HG03097 (cell line): ENCODE results near the gene MAB21L4.

Experiments used
- ATAC-seq: cut with Tn5 transposase; IDR thresholded peaks from one replicate; pipeline ENCODE4 v1.9.1; 2021; ENCODE audit not compliant: unreplicated experiment, low FRiP score

Gene MAB21L4

DNA sequence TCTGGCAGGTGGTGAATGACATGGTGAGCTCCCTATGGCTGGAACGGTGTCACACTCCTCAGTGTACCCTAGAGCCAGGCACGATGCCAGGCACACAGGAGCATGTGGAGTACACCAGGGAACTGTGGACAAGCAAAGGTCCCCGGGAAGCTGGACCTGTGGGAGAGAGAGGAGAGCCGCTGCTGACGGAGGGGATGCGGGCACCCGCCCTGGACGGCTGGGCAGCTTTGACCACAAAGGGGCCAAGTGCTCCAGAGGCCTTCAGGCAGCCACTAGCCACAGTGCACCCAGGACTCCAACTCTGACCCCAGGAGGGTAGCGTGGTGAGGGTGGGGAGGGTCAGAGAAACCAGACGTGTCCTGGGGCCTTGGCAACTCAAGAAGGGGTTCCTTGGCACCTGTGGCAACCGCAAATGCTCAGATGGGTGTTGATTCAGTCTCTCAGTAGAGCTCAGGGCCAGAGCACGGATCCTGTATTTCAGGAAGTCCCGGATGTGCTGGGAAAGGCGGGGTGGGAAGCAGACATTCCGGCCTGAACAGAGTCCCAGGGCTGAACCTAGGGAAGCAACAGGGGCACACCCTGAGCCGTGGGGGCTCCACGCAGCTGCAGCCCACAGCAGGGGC is 2.3 kb upstream of the MAB21L4 start:
- no peak for ATAC-seq

DNA sequence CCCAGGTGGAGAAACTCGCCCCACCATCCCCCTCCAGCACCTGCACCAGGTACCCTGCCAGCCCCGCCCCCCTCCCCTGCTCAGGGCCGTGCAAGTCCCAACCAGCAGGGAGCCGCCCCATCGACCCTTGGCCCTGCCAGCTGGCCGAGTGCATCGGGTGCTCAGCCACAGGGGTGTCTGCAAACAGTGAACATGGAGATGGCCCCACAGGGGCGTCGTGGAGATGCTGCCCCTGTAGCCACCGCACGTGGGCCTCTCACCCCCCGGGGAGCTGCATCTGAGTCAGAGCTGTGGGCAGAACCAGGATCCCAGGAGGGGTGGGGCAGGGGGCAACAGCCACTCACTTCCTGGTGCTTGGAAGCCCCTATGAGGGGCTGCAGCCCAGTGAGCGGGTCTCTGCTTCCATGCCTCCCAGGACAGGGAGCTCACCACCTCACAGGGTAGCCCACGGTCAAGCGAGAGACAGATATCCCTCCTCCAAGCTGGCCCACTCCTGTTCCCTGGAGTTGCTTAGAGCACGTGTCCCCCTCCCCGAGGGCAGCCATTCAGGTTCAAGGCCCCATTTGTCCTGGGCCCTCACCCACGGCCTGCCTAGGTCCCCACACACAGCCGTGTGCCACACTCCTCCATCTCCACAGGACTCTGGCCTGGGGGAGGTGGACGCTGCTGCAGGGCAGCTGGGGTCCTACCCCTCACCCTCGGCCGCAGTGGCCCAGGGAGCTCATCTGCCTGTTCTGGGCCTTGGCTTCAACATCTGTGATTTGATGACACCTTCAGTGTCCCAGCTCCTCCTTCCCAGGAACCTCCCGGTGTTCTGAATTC is 1.1 kb upstream of the MAB21L4 start:
- ATAC-seq, result no peak

DNA sequence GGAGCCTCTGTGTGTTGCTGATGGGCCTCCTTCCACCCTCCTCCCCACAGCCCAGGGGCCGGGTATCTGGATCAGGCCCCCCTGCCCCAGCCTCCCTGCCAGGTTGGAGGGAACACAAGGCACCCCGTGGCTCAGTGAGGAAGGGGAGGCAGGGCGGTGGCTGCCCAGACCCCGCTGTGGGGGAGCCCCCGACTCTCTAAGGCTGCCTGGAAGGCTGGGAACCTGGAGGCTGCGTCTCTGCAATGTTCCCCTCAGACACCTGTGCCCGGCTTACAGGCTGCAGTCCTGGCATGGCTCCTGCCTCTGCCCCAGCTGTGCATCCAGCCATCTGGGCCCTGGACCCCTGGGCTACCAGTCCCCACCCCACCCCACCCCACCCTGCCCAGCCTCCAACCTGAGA is 438 bp upstream of the MAB21L4 start:
- ATAC-seq, result no peak

DNA sequence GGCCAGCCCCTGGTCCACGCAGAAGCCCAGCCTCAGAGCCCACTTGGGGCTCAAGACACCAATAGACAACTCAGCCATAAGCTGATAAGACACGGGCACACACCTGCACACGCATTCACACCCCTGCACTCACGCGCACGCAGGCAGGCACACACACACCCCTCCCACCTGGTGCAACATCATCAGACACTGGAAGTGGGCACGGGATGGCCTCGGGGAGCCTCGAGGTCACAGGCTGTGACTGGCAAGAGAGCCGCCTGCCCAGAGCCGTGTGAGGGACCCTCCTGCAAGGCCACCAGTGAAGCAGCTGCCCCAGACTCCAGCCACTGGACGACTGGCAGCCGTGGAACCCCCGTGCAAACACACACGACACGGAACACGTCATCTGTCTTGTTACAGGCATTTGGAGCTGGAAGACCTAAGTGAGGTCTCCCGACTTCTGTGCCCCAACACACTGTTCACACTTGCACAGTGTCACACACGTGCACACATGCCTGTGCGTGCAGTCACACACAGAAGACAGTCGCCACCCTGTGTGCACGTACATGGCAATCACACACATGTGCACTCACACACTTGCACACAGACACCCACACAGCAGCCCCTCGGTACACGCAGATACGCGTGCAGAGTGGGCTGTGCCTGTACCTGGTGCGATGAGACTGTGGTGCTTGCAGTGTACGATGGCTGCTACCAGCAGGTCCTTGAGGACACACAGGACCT is 959 bp downstream of the MAB21L4 start:
- ATAC-seq, result no peak

DNA sequence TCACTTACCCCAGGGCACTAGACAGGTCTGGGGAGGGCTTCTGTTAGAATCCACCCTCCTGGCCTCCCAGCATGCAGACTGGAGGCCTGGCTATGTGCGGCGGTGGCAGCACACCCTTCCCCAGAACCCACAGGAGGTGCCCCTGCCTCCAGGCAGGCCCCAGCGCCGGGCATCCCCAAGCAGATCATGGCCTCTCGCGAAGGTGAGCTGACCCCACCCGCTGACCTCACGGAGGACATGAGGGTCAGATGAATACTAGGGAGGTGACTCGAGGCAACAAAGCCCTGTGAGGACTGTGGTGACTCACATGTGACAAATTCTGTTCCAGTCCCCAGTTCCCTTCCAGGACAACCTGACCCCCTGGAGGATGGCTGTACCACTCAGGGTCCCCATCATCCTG is 1.9 kb downstream of the MAB21L4 start:
- ATAC-seq, result no peak

DNA sequence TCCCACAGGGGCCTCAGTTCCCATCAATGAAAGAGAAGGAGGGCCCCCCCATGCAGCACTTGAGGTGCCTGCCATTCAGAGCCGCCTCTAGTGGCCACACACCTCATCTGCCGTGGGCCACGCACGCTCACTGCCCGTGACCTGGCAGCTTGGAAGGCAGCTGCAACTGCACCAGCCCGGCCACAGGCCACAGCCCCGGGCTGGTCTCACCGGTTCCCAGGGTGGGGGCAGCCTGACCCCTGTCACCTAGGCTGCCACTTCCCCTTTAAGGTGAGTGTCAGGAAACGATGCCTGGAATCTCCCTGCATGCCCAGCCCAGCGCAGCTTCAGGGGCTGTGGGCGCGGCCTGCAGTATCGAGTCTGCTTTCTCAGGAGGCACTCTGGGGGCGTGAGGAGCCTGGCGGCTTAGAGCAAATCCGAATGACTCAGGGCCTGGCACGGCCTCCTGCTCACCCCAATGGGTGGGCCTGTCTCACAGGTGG is 2.6 kb downstream of the MAB21L4 start:
- ATAC-seq, result no peak

DNA sequence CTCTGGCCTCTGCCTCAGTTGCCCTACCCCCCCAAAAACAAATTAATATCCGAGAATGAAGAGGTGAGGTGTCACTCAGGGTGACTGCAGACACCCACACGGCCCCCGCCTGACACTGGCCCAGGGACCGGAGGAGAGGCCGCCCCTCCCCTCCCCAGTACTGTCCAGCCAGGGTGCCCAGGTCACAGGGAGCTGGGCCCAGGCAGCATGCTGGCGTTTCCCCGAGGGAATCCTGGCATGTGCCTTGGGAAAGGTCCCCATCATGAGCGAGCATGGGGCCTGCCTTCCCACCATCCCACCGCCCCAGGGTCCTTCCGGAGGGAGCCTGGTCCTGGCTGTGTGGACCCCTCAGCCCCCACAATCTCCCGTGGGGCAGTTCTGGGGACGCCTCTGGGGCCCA is 3.0 kb downstream of the MAB21L4 start:
- no peak for ATAC-seq

DNA sequence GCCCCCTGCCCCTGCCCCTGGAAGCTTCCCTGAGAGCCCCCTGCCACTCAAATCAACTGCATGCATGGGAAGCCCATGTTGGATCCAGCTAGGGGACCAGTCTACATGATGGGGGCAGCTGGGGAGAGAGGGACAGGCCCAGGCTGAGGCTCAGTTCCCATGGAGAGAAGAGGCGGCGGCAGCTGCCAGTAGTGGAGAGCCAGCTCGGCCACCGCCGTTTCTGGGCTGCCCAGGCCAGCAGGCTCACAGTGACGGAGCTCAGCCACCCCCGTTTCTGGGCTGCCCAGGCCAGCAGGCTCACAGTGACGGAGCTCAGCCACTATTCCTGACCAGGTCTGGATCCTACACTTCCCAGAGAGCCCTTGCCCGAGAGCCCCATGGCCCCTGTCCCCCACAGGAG is 3.6 kb downstream of the MAB21L4 start:
- no peak for ATAC-seq

DNA sequence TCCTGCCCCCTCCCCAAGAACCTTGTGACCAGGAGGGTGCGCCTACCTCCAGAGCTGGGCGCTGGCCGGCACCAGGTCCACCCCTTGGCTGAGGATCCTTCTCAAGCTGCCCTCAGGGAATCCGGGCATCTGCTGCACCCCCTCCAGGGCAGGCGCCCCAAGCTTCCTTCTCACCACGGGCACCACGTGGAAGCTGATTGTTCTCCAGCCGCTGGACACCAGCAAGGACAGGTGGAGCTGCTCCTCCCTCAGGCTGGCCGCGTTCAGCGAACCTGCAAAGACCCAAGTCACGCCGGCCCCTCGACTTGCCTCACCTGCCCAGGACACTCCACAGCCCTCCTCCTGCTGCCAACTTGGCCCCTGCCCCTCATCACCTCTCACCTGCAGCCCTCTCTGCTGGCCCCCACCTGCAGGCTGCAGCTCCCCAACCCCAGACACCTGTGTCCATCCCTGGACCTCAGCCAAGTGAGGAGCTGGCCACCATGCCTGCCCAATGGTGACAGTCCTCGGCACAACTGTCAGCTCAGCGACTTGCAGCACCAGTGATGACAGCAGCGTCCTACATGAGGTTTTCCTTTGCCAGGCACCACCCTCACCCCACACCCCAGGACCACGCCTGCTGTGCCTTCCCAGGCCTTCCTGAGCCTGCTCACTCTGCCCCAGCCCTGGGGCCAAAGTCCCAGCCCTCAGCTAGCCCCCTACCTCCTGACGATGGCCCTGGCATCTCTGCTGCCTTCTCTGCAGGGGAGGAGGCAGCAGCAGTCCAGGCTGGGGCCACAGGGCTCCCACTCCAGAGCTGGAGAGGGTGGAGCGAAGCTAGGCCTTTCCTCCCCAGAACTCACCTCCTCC is 4.2 kb downstream of the MAB21L4 start:
- ATAC-seq, result no peak

DNA sequence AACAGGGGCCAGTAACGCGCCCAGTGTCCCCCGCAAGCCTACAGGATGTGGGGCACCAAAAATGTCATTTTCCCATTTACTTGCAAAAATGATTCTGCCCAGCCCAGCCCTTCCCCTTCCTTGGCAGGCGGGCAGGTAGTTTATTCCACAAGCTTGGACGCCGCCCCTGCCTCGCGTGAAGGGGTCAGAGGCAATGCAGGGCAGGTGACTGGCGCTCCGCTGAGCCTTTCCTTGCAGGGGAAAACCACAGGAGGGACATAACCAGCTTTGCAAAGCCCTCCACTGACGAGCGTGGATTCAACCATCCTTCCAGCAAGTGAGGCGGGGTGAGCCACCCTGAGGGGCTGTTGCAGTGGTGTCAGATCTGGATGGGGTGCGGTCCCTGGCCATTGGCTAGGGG is 5.3 kb downstream of the MAB21L4 start:
- ATAC-seq, result no peak

DNA sequence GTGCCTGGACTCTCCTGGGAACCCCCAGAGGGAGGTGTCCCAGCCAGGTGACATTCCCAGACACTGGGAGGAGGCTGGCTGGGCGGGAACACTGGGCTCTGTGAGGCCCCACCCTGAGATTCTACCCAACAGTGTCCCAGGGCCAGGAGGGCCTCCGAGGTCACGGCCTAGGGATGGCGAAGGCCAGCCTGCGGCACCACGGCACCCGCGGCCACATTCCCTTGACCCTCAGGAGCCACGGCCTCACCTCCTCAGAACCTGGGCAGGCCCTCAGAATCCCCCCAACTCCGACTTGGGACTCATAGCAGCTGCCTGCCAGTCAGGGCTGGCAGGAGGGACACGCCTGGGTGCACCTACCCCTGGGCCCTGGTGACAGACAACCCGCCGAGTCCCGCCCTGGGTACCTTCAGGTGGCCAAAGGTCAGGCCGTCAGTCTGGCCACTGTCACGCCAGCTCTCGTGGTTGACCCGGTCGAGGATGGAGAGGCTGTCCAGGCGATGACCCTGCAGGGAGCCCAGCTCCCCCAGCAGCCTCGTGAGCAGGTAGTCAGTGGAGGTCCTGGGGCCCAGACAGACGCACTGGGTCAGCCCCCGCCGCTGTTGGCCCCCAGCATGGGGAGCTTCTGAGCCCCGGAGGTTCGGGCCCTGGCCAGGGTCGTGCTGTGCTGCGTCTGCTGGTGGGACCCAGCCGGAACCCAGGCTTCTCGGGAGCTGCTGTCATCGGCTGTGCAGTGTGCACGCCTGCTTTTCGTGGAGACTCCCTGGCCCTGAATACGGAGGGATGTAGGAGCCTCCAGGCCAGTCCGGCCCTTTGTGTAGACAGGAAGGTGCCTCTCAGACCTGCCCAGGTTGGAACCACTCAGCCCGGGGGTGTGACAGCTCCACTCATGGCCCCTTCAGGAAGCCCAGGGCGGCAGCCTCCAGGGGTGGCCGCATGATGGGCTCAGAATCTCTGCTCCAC is 6.1 kb downstream of the MAB21L4 start:
- no peak for ATAC-seq

DNA sequence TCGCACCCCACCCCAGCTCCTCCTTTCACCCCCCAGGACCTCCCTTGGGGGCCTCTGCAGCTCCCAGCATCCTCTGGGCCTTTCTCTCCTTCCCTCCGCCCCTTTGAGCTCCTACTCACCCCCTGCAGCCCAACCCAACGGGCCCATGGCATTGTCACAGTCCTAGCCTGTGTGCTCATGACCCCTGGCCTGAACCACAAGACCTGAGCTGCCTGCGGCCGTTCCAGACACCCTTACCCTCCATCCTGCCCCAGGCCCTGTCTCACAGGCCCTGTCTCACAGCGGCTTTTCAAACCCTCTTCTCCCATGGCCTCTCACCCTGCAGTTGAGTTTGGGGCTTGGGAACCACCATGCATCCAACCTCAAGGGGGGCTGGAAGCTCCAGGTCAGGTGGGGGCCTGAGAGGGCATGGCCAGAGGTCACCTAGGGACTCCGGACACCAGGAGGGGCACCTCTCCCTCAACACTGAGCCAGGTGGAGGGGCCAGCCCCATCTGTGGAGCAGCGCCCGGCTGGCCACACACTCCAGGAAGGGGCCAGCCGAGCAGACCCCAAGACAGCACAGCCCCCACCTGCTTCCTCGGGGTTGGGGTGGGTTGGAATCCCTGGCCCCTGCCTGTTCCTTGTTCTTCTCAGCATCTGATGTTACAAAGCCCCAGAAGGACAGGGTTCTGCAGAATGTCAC is 6.9 kb downstream of the MAB21L4 start:
- ATAC-seq, result no peak

DNA sequence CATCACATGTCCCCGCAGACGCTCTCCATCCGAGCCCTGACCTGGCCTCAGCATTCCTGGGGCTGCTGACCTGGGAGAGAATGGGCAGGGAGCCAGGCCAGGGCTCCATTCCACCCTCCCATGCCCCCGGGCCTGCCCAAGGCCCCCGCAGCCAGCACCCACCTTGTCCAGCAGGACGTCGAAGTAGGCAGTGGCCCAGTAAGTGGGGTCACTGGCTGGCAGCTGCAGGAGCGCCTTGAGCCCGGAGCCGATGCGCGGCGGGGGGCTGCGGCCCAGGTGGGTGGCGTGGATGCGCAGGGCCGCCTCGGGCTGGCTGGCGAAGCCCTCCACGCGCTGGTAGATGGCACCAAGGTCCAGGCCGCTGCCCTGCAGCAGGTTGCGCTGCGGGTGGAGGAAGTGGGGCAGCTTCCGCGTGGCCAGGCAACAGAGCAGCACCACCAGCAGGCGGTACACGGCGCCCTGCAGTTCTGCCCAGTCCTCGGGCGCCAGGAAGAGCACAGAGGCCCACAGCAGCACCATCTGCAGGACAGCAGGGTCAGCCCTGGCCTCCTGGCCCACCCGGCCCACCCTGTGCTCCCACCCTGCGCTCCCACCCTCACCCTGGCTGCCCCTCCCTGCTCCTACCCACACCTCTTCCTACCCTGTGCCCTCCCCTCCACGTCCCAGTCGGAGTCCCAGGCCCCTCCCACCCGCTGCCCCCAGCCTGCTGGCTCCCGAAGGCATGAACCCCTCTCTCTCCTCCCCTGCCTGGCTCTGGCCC is 7.6 kb downstream of the MAB21L4 start:
- no peak for ATAC-seq

DNA sequence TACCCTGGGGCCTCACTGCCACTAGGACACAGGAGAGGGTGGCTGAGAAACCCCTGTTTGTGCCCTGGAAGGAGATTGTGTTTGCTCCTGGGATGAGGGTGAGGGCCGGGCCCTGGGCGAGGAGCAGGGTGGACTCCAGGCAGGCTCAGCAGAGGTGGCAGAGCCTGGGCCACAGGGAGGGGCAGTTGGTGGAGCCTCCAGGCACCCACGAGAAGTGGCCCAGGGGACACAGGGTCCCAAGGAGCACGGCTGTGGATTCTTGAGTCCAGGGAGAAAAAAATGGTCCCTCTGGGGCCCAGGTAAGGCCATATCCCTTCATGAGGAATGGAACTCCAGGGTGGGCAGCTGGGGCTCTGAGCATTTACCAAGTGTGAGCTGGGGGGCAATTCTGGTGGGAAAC is 8.3 kb downstream of the MAB21L4 start:
- ATAC-seq, result no peak

DNA sequence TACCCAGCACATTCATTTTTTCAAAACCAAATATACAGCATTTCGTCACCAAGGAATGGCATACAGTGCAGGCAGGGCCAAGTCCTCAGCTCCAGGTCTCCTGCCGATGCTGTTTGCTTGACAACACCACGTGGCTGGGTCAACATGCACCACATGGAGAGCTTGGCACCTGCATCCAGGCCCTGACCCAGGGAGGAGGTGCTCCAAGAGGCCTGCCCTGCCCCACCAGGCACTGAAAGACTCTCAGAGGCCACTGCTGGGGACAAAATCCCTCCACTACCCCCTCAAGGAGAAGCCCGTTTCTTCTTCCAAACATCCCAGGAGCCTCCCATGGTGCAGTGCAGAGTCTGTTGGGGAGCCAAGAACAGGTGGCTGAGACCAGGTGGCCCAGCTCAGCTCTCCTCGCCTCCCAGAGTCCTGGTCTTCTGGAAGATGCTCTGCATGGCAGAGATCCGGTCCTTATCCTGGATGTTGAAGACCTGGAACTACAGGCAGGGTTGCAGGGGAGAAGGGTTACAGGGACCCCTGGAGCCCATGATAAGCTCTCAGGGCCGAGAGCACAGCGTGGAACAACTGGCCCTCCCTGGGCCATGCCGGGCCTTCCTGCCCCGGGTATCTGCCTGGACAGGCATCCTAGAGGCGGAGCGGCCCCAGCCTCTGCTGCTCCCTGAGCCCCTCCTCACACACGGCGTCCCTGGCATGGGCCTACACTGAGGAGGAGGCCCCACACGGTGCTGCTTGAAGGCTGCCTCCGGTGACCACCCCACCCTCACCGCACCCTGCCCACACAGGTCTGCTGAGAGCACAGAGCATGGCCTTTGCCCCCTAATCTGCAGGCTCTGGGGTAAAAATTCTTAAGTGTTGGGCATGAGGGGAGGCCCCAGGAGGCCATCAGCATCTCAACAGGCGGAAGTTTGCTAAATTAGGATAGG is 9.0 kb downstream of the MAB21L4 start:
- no peak for ATAC-seq

DNA sequence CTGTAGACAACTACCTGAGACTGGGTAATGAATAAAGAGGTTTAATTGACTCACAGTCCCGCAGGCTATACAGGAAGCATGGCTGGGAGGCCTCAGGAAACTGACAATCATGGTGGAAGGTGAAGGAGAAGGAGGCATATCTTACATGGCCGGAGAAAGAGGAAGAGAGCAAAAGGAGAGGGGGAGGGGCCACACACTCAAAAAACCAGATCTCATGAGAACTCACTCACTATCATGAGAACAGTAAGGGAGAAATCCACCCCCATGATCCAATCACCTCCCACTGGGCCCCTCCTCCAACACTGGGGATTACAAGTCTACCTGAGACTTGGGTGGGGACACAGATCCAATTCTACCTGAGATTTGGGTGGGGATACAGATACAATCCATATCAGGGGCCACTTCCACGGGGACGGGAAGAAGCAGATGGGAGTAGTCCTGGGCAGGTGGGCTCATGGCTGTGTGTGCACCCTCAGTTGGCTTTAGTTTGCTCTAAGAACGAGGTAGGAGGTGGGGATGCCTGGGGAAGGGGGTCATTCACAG is 9.9 kb downstream of the MAB21L4 start:
- no peak for ATAC-seq

DNA sequence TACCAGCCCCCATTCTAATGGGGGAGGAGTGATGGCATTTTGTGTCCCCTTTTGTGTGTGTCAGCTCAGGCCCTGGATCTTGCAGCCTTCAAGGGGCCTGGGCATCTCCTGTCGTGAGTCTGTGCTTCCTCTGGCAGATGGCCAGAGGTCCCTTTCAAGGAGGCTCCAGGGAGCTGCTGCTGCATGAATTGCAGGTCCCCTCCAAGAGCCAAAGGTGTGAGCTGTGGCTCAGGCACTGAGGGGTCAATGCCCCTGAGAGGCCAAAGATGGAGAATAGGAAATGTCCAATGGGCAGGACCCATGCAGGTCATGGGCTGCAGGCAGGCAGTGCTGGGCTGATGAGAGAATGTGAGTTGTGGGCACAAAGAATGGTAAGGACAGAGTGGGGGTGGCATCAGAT is 10.4 kb downstream of the MAB21L4 start:
- no peak for ATAC-seq
